Transverse colon (tissue), 4 donors: ENCODE data around the gene BRICD5. TPM values are rescaled to one million over a fixed set of nuclear protein-coding genes. Genes with fewer than 3 reads are reported as not detected.

ENCODE experiments used
- DNase-seq: peaks from one replicate; pipeline ENCODE4 v3.0.0-alpha.2; 2019
- H3K27ac ChIP-seq, 4 donors: fragments of 200-600 bp; sonication (generic); 2 replicates each; pipeline ENCODE4 v1.5.1; 2016 to 2018; ENCODE audit warnings: inconsistent platforms in 4 of 4
- H3K27me3 ChIP-seq: fragments of 200-600 bp; sonication (generic); 2 replicates; pipeline ENCODE4 v1.5.1; 2017; ENCODE audit warnings: inconsistent platforms
- H3K36me3 ChIP-seq, 4 donors: fragments of 200-600 bp; sonication (generic); 2 replicates each; pipeline ENCODE4 v1.5.1; 2017 to 2019; ENCODE audit warnings: inconsistent platforms in 4 of 4
- H3K4me1 ChIP-seq, 4 donors: fragments of 200-600 bp; sonication (generic); 2 replicates each; pipeline ENCODE4 v1.5.1; 2017 to 2020; ENCODE audit warnings: inconsistent platforms in 4 of 4
- H3K4me3 ChIP-seq, 4 donors: fragments of 200-600 bp; sonication (generic); 1 replicate in 1 of 4; 2 replicates in 3 of 4; pipeline versions ENCODE4 v1.5.1 to v1.6.1; 2017 to 2019; ENCODE audit warnings: inconsistent platforms in 4 of 4
- H3K9me3 ChIP-seq, 2 donors: fragments of 200-600 bp; sonication (generic); 2 replicates each; pipeline ENCODE4 v1.5.1; 2017 to 2019; ENCODE audit warnings: inconsistent platforms in 2 of 2
- CTCF ChIP-seq, 5 experiments: fragments of 200-600 bp in 3 of 5; fragments of 450-650 bp in 2 of 5; sonication (generic) in 3 of 5; IDR thresholded peaks; 1 replicate in 2 of 5; 2 replicates in 3 of 5; pipeline ENCODE4 v1.5.1; 2016 to 2017; ENCODE audit warnings: antibody characterized with exemption in 5 of 5, inconsistent platforms in 3 of 5, mild to moderate bottlenecking in 2 of 5, moderate library complexity in 1 of 5
- EP300 ChIP-seq: sonication (generic); formaldehyde crosslinking; IDR thresholded peaks from one replicate; pipeline ENCODE4 v1.6.1; 2017; ENCODE audit warnings: antibody characterized with exemption, low read depth
- POLR2A ChIP-seq: fragments of 450-650 bp; IDR thresholded peaks from one replicate; pipeline ENCODE4 v1.6.1; 2016; ENCODE audit warnings: antibody characterized with exemption, mild to moderate bottlenecking, moderate library complexity
- POLR2AphosphoS5 ChIP-seq, 3 donors: sonication (generic); formaldehyde crosslinking; IDR thresholded peaks; one replicate each; pipeline ENCODE4 v1.6.1; 2016; ENCODE audit warnings: antibody characterized with exemption in 3 of 3
- WGBS, 2 donors: methylation state at CpG; one replicate each; pipeline ENCODE4 v1.1.5; 2018; ENCODE audit warnings: low coverage in 1 of 2; 5-methylcytosine and 5-hydroxymethylcytosine counted together
- in situ Hi-C, 4 donors: fragments of 200-750 bp; cut with MboI; loops; one replicate each; pipeline versions ENCODE4 v1.15.0 to v1.15.1; 2017; ENCODE audit warnings: low sequenced_read_pairs in 3 of 4, low pct_ligation_motif_present in 1 of 4, low pct_unique_long_range_greater_than_20kb in 1 of 4
- intact Hi-C: fragments of 100-400 bp; cut with DNase I; formaldehyde crosslinking; loops from one replicate; pipeline ENCODE4 v1.15.1; 2023; ENCODE audit warnings: low total_unique reads
- total RNA-seq, 4 donors: library from RNA; depleted of rRNA; stranded (reverse); fragments of >200 nt; gene quantifications; one replicate each; pipeline ENCODE4 v1.1.0, GENCODE V29; 2016

BRICD5 gene
- total RNA-seq, 4 donors from 2014 or later = 5.7 to 29.9 (median 11.7) TPM

DNA sequence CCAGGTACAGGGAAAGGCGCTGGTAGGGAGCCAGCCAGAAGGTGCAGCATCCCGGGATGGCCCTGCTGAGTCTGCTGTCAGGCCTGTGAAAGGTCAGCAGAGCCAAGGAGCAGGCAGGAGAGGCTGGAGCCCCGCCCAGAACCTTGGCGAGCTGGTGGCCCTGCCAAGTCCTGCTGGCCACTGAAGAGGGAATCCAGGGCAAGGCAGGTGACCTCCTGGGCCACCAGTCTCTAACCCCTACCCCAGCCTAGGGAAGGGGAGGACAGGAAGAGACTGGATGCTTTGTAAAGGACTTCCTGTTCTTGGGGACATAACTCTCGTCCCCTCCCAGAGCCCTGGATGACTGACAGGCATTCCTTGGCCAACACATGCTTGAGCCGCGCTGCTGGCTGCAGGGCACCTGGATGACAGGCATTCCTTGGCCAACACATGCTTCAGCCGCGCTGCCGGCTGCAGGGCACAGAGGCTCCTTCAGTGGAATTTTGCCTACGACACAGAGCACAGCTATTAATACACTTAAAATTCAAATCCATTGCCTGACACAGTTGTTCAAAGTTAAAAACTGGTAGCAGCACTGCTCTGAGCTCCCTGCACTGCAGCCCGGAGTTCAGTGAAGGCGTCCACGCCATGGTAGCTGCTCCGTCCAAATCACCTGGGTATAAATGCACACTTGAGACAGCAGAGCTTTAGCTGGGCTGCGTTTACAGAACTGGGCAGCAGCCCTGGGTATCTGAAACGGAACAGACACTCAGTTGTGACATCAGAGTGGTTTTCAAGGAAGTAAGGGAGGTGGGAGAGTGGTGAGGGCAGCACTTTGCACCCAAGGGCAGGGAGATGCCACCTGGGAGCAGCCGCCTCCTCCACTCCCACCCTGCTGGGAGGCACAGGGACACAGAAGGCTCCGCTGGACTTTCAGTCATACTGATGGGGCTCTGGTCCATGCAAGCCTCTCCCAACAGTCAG is 2.0 kb upstream of the BRICD5 start:
- 60 to 71% methylated on average over 4 to 18 of the region's 19 CpGs for whole genome bisulfite sequencing, 2 donors
- in situ Hi-C loops = no loop called here
- H3K9me3 ChIP-seq = no peaks in the 10 kb centered on the region
- peaks cover 18 to 25% (median 22%) of the 10 kb centered on the region in 4 donors for H3K4me1 ChIP-seq
- H3K36me3 ChIP-seq = peaks cover 0 to 11% (median 3%) of the 10 kb centered on the region in 4 donors
- H3K27ac ChIP-seq = peak overlapping the region in 1 of 4 donors; percentile 95
- TF ChIP-seq CTCF (IDR thresholded peaks at IDR 0.05) (no peak), POLR2AphosphoS5 (IDR thresholded peaks at IDR 0.05) (peak in 1 of 3 donors; percentile 19)
- H3K27me3 ChIP-seq = no peaks in the 10 kb centered on the region
- no peak for DNase-seq
- intact Hi-C loops = no loop called here
- H3K4me3 ChIP-seq = peak overlapping the region in 2 of 4 donors; percentile 91 to 94

DNA sequence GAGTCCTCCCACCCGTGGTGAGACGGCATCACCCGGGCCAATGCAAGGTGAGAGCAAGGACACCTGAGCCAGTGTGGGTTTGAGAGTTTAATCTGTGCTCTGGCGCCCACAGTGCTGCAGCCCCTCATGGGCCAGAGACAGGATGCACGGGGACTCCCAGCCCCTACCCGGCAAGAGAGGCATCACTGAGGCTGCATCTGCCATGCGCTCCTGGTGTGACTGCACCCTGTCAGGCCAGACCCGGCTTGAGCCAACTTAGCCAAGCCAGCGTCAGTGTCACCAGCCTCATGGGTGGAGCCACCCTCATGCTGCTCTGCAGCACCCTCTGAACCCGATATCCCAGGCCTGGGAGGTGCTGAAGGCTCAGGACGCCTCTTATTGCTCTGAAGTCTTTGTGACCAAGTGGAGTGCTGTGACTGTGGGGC is 1.3 kb upstream of the BRICD5 start:
- H3K9me3 ChIP-seq = no peaks in the 10 kb centered on the region
- TF ChIP-seq POLR2AphosphoS5 (IDR thresholded peaks at IDR 0.05) (no peak), POLR2A (no peak)
- H3K27me3 ChIP-seq = no peaks in the 10 kb centered on the region
- intact Hi-C loops (no loop called here), in situ Hi-C loops (no loop called here)
- 80 to 83% methylated on average over 1 to 10 of the region's 11 CpGs for WGBS, 2 donors
- H3K4me3 ChIP-seq = no peak overlapping the region
- peaks cover 0 to 13% (median 3%) of the 10 kb centered on the region in 4 donors for H3K36me3 ChIP-seq
- H3K4me1 ChIP-seq = peaks cover 18 to 25% (median 22%) of the 10 kb centered on the region in 4 donors
- DNase-seq = no peak
- no peak overlapping the region for H3K27ac ChIP-seq

DNA sequence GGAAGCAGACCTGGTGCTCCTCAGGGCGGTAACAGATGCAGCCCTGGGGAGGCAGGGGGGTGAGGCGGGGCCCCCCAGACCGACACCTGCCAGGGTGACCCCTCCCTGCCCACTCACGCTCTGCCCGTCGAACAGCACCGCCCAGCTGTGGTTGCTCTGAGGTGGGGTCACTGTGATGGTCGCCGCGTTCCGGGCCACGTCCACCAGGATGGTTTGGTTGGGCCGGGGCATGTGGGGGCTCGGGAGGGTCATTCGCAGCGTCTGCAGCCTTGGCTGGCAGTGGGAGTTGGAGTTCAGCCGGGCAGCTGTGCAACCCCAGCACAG is 692 bp downstream of the BRICD5 start:
- in situ Hi-C loops = no loop called here
- H3K4me1 ChIP-seq = peaks cover 25 to 37% (median 32%) of the 10 kb centered on the region in 4 donors
- no peak for DNase-seq

DNA sequence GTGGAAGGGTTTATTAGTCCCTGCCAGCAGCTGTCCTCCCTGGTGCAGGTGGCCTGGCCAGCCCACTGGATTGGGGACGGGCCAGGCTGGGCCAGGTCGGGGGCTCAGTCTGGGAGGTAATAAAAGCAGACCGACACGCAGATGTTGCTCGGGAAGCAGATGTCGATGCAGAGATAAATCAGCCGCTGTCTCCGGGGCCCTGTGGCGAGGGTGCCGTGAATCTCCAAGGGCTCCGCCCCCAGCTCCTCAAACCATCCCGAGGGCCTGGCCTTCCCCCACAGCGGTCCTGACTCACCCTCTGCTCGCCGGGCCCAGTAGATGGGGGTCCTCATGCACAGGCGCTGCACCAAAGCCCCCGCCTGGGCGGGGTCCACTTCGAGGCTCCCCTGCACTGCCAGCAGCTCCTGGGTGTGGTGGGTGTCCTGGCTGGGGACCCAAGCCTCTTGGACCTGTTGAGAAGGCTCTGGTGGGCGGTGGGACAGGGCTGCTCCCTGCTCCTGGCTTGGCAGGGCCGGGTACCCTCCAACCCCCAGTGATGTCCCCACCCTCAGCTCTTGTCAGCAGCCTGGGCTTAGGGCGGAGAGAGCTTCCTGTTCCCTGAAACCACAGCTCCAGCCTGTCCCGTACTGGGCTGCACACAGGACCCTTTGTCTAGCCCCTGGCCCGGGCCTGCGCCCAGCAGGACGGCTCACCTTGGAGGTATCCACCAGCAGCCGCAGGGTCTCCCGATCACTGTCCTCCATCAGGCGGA is 1.2 kb downstream of the BRICD5 start:
- 89% methylated on average over 24 of the region's 29 CpGs; no CpG with 5 or more reads in 1 of the 2 donors for WGBS, 2 donors

More for the DNA sequence above, 692 bp downstream of the BRICD5 start:
- 95% methylated on average over 15 of the region's 17 CpGs; no CpG with 5 or more reads in 1 of the 2 donors for WGBS, 2 donors
- intact Hi-C loops = no loop called here
- Histone ChIP-seq H3K9me3 (no peaks in the 10 kb centered on the region), H3K27me3 (no peaks in the 10 kb centered on the region), H3K4me3 (no peak overlapping the region), H3K27ac (no peak overlapping the region), H3K36me3 (peaks cover 0 to 13% (median 3%) of the 10 kb centered on the region in 4 donors)
- TF ChIP-seq CTCF (IDR thresholded peaks at IDR 0.05) (no peak), POLR2AphosphoS5 (IDR thresholded peaks at IDR 0.05) (no peak), EP300 (no peak), POLR2A (no peak)

More for the DNA sequence above, 1.2 kb downstream of the BRICD5 start:
- Histone ChIP-seq H3K9me3 (no peaks in the 10 kb centered on the region), H3K4me3 (no peak overlapping the region), H3K27ac (no peak overlapping the region), H3K4me1 (peaks cover 29 to 42% (median 36%) of the 10 kb centered on the region in 4 donors), H3K27me3 (no peaks in the 10 kb centered on the region), H3K36me3 (peaks cover 0 to 13% (median 3%) of the 10 kb centered on the region in 4 donors)
- intact Hi-C loops (no loop called here), in situ Hi-C loops (no loop called here)
- DNase-seq = no peak
- TF ChIP-seq POLR2AphosphoS5 (IDR thresholded peaks at IDR 0.05) = no peak
- no peak for TF ChIP-seq CTCF (IDR thresholded peaks at IDR 0.05)
- no peak for TF ChIP-seq POLR2A
- no peak for TF ChIP-seq EP300
